Amniotic epithelial cell (primary cell): ENCODE measurements around the gene ITPR2.
"Not testable (repeated sequence)": the region's sequence is repeated elsewhere in the genome, so short reads cannot be mapped to it uniquely, and the experiment has no call there.

Source experiments
- DNase-seq: peaks from one replicate; pipeline ENCODE4 v3.0.0-alpha.2; 2010; ENCODE audit warnings: low read depth

The ITPR2 gene

GRCh38 chr12:26848156-26848825, 15.3 kb upstream of the ITPR2 start:
- DNase-seq = peak; percentile 92

DNA sequence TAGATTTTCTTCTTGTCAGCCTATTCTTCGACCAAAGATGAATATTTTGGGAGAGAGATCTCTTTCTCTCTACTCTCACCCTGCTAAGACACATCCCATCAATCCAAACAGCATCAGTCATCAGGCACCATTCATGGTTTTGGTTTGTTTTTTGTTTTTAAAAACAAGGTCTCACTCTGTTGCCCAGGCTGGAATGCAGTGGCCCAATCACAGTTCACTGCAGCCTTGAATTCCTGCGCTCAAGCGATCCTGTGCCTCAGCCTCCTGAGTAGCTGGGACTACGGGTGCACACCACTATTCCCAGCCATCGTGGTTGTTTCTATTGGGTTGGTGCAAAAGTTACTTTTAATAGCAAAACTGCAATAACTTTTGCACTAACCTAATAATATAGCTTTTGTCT, 14.4 kb upstream of the ITPR2 start:
- DNase-seq = no peak

- no peak for DNase-seq
Observed at GRCh38 chr12:26846416-26846815, 13.4 kb upstream of the ITPR2 start.

DNA sequence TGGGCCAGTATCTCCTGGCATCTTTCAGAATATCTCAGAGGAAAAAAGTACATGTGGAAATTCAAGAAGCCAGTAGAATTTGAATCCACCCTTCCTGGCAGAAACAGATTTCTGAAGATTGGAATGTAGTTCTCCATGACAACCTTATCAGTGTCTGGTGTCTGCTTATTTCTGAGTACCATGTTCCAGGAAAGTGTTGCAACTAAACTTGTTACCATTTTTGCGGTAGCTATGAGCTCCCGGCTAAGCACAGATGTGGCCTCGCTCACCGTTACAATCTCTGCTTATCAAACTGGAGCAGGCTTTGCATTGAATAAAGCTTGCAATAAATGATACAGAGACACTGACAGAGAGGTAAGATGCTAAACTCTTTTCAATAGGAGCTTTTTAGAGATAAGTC, 13.0 kb upstream of the ITPR2 start:
- peak; percentile 100 for DNase-seq

DNA sequence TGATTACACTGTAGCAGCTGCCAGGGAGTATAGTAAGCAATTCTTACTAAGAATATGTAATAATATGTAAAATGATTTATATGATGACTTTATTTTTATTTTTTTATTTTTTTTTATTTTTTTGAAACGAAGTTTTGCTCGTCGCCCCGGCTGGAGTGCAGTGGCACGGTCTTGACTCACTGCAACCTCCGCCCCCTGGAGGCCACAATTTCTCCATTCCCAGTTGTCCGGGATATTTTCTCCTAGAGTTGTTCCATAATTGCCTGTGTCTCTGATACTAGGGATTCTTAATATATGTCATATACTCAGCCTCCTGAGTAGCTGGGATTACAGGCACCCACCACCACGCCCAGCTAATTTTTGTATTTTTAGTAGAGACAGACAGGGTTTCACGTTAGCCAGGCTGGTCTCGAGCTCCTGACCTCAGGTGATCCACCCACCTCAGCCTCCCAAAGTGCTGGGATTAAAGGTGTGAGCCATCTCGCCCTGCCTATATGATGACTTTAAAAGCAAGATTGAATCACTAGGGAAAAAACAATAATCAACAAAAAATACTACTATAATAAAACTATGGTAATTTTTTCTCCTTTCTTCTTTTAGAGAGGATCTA, 12.2 kb upstream of the ITPR2 start:
- DNase-seq = peak; percentile 61

- DNase-seq = no peak
Observed at GRCh38 chr12:26843311-26843710, 10.3 kb upstream of the ITPR2 start.

DNA sequence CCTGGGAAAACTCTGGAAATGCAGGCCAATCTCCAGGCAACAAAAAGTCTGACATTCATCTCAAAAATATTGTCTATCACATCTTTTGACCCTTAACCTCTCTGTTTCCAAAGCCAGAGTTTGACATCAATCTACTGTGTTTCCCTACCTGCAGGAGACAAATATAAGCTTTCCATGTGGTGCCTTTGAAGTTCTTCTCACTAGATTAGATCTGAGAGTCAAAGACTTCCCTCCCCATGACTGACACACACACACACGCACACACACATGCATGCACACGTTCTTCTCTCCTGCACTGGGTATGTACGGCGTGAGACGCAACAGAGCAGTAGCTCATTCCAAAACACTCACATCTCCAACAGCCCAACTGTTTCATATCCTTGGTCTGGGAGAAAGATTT, 8.1 kb upstream of the ITPR2 start:
- no peak for DNase-seq

GRCh38 chr12:26839512-26839911, 6.5 kb upstream of the ITPR2 start:
- DNase-seq = no peak

DNA sequence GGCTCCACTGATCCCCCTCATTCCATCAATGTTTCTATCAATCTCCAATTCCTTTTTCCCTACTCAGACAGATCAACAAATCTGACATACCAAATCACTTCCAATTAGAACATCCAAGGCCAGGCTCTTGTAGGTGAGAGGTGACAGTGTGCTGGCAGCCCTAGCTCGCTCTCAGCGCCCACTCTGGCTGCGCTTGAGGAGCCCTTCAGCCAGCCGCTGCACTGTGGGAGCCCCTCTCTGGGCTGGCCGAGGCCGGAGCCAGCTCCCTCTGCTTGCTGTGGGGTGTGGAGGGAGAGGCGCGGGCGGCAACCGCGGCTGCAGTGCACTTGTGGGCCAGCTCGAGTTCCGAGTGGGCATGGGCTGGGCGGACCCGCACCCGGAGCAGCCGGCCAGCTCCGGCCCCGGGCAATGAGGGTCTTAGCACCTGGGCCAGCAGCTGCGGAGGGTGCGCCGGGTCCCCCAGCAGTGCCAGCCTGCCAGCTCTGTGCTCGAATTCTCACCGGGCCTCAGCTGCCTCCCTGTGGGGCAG, 6.0 kb upstream of the ITPR2 start:
- no peak for DNase-seq

- DNase-seq = no peak
Observed at GRCh38 chr12:26836201-26836600, 3.2 kb upstream of the ITPR2 start.

- not testable (repeated sequence) for DNase-seq
Observed at GRCh38 chr12:26834503-26835060, 1.6 kb upstream of the ITPR2 start.

DNA sequence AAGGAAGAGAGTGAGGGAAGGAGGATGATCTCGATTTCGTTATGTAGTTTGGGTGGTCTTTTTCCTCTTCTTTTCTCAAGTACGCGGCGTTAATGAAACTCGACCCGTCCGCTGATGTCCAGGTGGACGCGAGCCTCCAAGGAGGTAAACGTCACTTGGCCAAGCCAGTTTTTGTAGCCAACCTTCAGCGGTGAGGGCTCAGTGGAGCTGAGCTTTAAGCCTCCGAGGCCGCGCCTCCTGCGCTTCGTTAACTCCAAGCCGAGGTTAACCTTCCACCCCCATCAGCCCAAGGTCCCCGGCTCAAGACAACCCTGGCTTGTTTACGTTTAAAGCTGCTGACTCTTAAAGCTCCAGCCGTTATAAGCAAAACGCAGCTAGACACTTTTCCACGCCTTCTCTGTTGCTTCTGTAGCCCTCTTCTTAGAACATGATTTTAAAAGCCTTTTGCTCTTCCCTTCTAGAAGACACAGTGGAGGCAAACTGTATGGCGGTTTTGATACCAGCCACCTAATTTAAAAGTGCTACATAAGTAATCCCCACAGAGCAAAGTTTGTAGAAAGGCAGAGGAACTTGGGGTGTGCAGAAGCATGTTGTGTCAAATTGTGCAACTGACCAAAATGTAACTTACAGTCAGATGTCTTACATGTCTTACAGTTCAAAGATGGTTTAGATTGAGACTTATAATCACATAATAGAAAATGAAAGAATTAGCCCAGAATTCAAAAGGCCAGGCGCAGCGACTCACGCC, 923 bp upstream of the ITPR2 start:
- DNase-seq = peak; percentile 82

DNA sequence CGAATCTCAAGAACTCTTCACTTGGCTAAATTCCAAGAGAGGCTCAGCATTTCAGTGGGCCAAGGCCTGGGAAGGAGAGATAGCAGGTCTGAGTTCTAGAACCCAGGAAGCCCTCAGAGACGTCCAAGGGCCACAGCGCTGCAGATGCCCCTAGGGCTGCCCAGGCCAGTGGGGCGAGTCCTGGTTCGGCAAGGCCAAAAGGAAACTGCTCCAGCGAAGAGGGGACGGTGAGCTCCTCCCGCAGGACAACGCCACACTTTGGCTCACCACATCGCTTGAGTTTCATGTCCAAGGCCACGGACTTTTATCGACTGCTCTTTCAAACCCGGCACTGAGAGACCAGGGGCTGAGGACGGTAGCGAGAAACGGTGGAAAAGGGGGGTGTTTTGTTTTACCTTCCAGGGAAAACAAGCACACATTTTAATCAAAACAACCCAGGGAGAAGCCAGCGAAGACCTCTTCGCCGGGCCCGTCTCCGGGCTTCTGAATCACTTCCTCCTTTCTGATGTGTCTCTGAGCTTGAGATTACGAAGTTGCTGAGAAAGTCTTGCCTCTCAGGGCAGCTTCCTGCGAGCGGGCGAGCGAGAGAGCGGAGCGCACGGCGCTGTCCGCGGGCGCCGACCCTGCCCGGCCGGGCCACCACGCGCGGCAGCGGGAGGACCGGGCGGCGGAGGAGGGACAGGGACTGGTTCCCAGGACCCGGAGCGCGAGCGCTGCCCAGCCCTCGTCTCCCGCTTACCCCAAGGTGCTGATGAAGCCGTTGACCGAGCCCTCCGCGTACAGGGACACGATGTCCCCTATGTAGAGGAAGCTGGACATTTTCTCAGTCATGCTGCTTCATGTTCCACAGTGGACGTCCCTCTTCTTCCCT, 808 bp downstream of the ITPR2 start:
- peak; percentile 78 for DNase-seq

GRCh38 chr12:26830783-26831551, 2.0 kb downstream of the ITPR2 start:
- peak; percentile 63 for DNase-seq

DNA sequence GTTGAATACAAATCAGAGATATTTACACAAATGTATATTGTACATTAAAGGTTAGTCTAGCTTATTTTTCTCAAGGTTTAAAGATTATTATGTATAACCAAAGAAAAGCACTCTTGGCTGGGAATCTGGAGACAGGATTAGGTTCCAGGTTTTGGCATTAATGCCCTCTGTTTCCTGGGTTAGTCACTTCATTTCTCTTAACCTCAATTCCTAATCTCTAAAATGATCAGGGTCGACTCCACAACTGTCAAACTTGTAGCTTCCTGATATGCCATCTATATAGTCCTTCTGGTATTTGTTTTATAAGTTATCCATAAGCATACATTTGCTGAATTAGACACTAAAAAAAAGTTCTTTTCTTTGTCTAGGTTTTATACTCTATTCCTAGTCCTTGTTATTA, 2.6 kb downstream of the ITPR2 start:
- DNase-seq = no peak

DNA sequence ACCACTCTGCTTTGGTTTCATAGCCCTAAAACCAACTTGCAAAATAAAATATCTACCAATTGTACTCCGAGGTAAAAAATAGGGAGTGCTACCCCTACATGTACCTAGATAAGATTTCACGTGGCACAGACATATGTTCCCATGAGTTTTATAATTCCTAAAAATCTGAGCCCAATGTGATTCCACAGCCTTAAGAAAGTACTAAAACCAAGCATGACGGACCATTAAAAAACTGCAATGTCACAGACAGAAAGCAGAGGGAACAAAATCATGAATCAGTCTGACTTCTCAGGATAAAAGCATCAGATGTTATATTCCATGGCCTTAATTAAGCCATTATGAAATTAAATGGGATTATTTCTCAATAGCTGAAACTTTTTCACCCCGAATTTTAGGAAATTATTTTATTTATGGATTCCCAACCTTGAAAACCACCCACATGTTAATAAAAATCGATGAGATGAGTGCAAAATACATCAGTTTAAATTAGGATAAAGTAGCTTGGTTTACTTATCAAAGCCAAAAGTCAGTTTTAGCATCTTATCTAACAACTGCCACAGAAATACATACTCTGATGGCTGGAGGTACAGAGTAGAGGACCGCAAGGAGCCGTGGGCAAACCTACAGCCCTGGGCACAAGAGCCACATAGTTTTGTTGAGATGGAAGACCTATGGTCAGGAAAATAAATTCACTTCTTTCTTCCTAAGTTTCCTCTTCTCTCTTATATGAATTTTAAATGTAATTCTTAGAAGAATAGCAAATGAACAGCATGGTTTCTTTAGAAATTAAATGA, 4.5 kb downstream of the ITPR2 start:
- DNase-seq = peak; percentile 23

DNA sequence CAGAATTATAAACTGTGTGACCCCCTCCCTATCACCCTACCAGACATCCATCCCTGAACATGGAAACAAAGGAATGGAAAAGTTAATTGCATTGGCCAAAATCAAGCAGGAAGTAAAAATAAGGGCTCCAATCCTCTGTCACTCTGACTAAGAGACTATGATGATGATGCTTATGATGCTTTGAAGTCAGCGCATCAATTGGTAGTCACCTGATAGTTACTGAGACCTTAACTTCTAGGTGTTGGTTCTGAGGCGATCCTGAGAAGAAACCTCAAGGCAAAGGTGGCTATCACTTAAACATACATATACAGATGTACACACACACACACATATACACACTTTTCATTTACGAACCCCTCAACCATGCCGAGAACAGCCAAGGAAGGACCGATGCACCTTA, 6.6 kb downstream of the ITPR2 start:
- DNase-seq = no peak

- DNase-seq = no peak
Observed at GRCh38 chr12:26825459-26826016, 7.5 kb downstream of the ITPR2 start.

DNA sequence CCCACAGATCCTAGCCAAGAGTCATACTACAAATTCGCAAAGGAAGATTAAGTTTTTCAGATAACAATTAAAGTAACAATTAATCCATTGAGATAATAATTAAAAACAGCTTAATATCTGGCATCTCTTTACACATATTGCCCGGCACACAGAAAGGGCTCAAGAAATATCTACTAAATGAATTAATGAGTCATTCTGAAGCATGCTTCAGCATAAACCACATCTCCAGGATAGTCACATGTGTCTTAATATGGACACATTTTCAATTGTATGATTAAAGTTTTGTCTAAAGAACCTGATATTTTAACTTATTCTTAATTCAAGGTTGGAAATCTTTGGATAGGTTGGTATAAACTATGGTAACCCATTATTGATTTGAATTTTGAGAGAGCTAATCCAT, 9.6 kb downstream of the ITPR2 start:
- peak; percentile 63 for DNase-seq

DNA sequence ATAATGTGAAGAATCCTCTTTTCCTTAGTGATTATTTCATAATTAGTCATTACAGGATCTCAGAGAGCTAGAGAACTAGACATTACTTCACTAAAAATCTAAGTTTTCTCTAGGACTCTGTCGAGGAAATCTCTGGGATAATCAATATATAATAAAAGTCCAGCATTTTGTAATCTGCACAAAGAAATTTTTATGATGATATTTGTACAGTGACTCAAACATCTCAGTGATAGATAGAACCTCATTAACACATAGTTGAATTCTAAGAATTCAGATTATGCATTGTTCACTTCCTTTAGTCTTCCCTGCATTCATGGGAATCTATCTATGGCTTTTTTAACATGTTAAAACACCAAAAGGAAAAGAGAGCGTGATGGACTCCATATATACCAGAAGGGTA, 11.0 kb downstream of the ITPR2 start:
- no peak for DNase-seq
